GM18517 (cell line): ENCODE results near the gene CPNE7.
"Not testable (repeated sequence)": the region's sequence is repeated elsewhere in the genome, so short reads cannot be mapped to it uniquely, and the experiment has no call there.

Source experiments
- ATAC-seq: cut with Tn5 transposase; IDR thresholded peaks from one replicate; pipeline ENCODE4 v1.9.1; 2021; ENCODE audit warnings: mild to moderate bottlenecking, moderate library complexity; ENCODE audit not compliant: unreplicated experiment

Gene CPNE7

GRCh38 chr16:89621136-89621697, 45.7 kb downstream of the CPNE7 start:
- no peak for ATAC-seq

- no peak for ATAC-seq
These were observed 46.3 kb downstream of the CPNE7 start for GRCh38 chr16:89621698-89622409.

- ATAC-seq = no peak
These were observed 48.1 kb downstream of the CPNE7 start for GRCh38 chr16:89623511-89624261.

GRCh38 chr16:89624777-89625761, 49.5 kb downstream of the CPNE7 start:
- ATAC-seq = no peak

- no peak for ATAC-seq
These were observed 54.5 kb downstream of the CPNE7 start for GRCh38 chr16:89629827-89630610.

GRCh38 chr16:89633064-89633631, 57.6 kb downstream of the CPNE7 start:
- ATAC-seq = no peak

GRCh38 chr16:89634463-89635385, 59.2 kb downstream of the CPNE7 start:
- ATAC-seq = not testable (repeated sequence)

GRCh38 chr16:89636663-89637062, 61.1 kb downstream of the CPNE7 start:
- ATAC-seq = no peak

- ATAC-seq = no peak
These were observed 61.8 kb downstream of the CPNE7 start for GRCh38 chr16:89637379-89637778.

GRCh38 chr16:89638455-89638854, 62.9 kb downstream of the CPNE7 start:
- no peak for ATAC-seq

GRCh38 chr16:89639385-89639784, 63.8 kb downstream of the CPNE7 start:
- no peak for ATAC-seq

- no peak for ATAC-seq
These were observed 66.0 kb downstream of the CPNE7 start for GRCh38 chr16:89641458-89642119.

- ATAC-seq = no peak
These were observed 67.0 kb downstream of the CPNE7 start for GRCh38 chr16:89642574-89642973.

- ATAC-seq = no peak
These were observed 68.3 kb downstream of the CPNE7 start for GRCh38 chr16:89643769-89644300.

GRCh38 chr16:89645122-89645521, 69.6 kb downstream of the CPNE7 start:
- ATAC-seq = no peak

- ATAC-seq = no peak
These were observed 70.7 kb downstream of the CPNE7 start for GRCh38 chr16:89646270-89646669.
